GM18526 (cell line): ENCODE measurements around the gene SAMD3.

Experiments
- POLR2A ChIP-seq: IDR thresholded peaks from 3 replicates; pipeline ENCODE4 v1.6.1; 2011; ENCODE audit not compliant: insufficient read length; ENCODE audit errors: extremely low read depth

The SAMD3 gene

DNA sequence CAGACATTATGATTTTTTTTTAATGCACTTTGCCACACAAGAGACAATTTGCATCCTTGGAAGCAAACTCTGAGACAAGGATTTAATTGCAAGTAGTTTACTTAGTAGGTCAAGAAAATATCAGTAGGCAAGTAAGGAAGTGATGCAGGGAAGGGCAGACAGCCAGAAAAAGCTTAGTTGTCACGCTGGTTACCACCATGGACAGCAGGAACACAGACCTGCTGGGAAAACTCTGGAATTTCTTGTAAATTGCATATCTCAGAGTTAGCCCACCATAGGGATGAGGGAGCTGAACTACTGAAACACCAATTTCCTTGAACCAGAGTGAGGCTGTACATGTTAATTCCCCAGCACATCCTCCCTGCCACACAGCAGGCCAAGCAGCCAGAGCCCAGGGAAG, 111.7 kb downstream of the SAMD3 start:
- no peak for TF ChIP-seq POLR2A

DNA sequence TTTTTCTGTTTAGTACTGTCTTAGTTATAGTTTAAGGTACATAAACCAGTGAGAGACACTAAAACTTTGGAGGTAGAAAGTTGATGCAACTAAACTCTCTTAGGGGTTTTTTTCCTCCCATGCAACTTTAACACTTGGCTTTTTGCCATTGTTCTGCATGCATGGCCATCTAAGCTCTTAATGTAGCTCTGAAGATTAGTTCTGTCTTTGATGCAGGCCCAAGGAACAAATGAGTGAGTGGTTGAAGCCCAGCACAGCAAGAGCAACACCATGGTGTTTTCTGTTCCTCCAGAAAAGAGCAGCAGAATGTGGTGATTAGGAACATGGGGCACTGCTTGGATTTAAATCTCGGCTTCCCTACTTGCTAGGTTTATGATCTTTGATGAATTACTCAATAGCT, 115.0 kb downstream of the SAMD3 start:
- no peak for TF ChIP-seq POLR2A

DNA sequence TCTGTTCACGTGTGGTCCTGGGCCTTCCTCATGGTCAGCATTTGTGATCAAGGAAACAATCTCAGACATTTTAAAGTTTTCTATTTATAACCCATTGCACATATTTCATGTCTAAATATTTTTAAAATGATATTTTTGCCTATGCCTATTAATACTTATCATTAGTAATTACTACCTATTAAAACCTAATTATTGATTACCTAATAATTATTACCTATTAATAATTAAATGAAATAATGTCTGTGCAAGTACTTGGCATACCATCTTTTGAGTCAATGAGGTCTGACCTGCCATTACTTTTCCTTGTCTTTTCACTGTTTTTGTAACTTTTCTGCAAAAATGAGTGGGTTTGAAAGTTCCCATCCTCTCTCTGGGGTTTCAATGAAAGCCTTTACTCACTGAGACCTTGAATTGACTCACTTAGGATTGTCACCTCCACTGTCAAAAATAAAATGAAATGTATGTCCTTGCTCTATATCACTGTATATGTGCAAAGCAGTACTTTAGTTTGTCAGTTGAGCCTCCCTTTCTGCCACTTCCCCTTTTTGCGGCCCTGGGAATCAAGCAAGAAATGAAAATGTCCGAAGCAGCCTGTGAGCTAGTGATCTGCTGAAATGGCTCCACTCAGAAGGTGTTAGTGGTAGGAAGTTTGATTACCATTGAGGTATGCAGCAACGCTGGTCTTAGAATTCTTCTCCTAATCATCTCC, 116.6 kb downstream of the SAMD3 start:
- TF ChIP-seq POLR2A = no peak

DNA sequence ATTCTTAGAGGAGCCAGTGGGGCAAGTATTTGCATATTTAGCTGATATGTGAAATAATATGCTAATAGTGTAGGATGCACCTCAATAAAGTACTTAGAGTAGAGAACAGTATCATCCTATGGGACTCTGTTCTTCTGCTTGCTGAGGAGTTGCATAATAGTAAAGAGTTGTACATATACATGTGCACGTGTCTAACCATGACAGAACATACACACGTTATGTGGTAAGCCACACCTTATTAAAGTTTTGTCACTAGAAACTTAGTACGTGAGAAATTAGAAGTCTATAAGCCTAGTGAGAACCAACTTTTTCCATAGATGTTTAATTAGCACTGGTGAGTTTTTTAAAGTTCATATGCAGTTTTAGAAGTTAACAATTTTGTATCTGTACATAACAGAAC, 123.6 kb downstream of the SAMD3 start:
- no peak for TF ChIP-seq POLR2A

DNA sequence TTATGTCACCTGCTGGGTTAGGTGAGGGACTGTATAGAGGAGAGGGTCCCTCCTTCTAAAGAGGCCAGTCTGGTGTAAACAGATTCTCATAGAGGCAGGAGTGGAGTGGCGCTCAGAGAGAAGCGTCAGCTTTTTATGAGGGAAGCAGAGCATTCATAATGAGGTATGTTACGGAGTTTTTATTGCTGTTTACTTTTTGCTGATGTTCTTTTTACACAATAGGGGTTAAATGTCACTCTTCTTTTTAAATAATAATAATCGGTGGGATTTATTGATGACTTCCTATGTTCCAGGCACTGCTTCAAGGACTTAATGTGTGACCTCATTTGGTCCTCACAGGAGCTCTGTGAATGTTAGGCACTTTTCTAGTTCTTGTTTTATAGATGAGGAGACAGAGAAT, 124.4 kb downstream of the SAMD3 start:
- no peak for TF ChIP-seq POLR2A
